ENCODE data around the gene FOXL3. TPM values are rescaled to one million over a fixed set of nuclear protein-coding genes. Genes with fewer than 3 reads are reported as not detected.

Gene FOXL3
- total and polyA plus RNA-seq, 2 experiments from 2014 or later = not detected

- Histone ChIP-seq H4K20me1 (ENCODE audit: insufficient read depth, poor library complexity, severe bottlenecking) (no peaks in the 10 kb centered on the region), H3K4me1 (ENCODE audit: insufficient read depth) (no peaks in the 10 kb centered on the region), H3K27me3 (no peaks in the 10 kb centered on the region), H3K36me3 (replicated peaks; ENCODE audit: insufficient read depth, low read depth) (no peaks in the 10 kb centered on the region), H3K9me3 (ENCODE audit: low read depth) (no peaks in the 10 kb centered on the region), H3K27ac (no peak overlapping the region), H3K9me2 (replicated peaks; ENCODE audit: insufficient read depth) (no peaks in the 10 kb centered on the region), H3K79me2 (no peaks in the 10 kb centered on the region), H3K4me3 (no peak overlapping the region), H3K4me2 (no peak overlapping the region), H2AFZ (no peak overlapping the region)
- TF ChIP-seq CTCF (IDR thresholded peaks at IDR 0.05; ENCODE audit: poor library complexity) = no peak
- no peak for DNase-seq (ENCODE audit: low spot score)
- 93% methylated on average over 19 of the region's 19 CpGs for whole genome bisulfite sequencing (ENCODE audit: low lambda C conversion rate, missing lambda C conversion rate)
Observed at GRCh38 chr7:304574-305409, 14.8 kb downstream of the FOXL3 start.

- 94% methylated on average over 33 of the region's 35 CpGs for WGBS (ENCODE audit: low lambda C conversion rate, missing lambda C conversion rate)
- TF ChIP-seq CTCF (IDR thresholded peaks at IDR 0.05; ENCODE audit: poor library complexity) (no peak), EZH2phosphoT487 (IDR thresholded peaks at IDR 0.05; ENCODE audit: low read depth, severe bottlenecking, unreplicated experiment) (no peak), EZH2 (IDR thresholded peaks at IDR 0.05; ENCODE audit: borderline replicate concordance) (no peak)
- H3K79me2 ChIP-seq = no peaks in the 10 kb centered on the region
Observed at GRCh38 chr7:305410-306151, 15.6 kb downstream of the FOXL3 start.

GRCh38 chr7:307970-308369 is 18.0 kb downstream of the FOXL3 start:
- H3K27me3 ChIP-seq = no peaks in the 10 kb centered on the region
- H3K4me3 ChIP-seq = no peak overlapping the region
- WGBS (ENCODE audit: low lambda C conversion rate, missing lambda C conversion rate) = 86% methylated on average over 3 of the region's 3 CpGs
- H4K20me1 ChIP-seq (ENCODE audit: insufficient read depth, poor library complexity, severe bottlenecking) = no peaks in the 10 kb centered on the region
- H3K4me1 ChIP-seq (ENCODE audit: insufficient read depth) = no peaks in the 10 kb centered on the region
- H3K27ac ChIP-seq = no peak overlapping the region
- H3K9me3 ChIP-seq (ENCODE audit: low read depth) = no peaks in the 10 kb centered on the region
- no peak for DNase-seq (ENCODE audit: low spot score)
- no peak overlapping the region for H2AFZ ChIP-seq
- no peak overlapping the region for H3K4me2 ChIP-seq
- TF ChIP-seq EZH2 (IDR thresholded peaks at IDR 0.05; ENCODE audit: borderline replicate concordance) = no peak
- no peaks in the 10 kb centered on the region for H3K9me2 ChIP-seq (replicated peaks; ENCODE audit: insufficient read depth)
- H3K36me3 ChIP-seq (replicated peaks; ENCODE audit: insufficient read depth, low read depth) = no peaks in the 10 kb centered on the region
- no peaks in the 10 kb centered on the region for H3K79me2 ChIP-seq

More at GRCh38 chr7:305410-306151, 15.6 kb downstream of the FOXL3 start:
- H3K9me3 ChIP-seq (ENCODE audit: low read depth) = no peaks in the 10 kb centered on the region
- H4K20me1 ChIP-seq (ENCODE audit: insufficient read depth, poor library complexity, severe bottlenecking) = no peaks in the 10 kb centered on the region
- no peaks in the 10 kb centered on the region for H3K9me2 ChIP-seq (replicated peaks; ENCODE audit: insufficient read depth)
- H3K4me2 ChIP-seq = no peak overlapping the region
- no peaks in the 10 kb centered on the region for H3K36me3 ChIP-seq (replicated peaks; ENCODE audit: insufficient read depth, low read depth)
- no peaks in the 10 kb centered on the region for H3K4me1 ChIP-seq (ENCODE audit: insufficient read depth)
- no peak overlapping the region for H3K4me3 ChIP-seq
- H2AFZ ChIP-seq = no peak overlapping the region
- no peak for DNase-seq (ENCODE audit: low spot score)
- no peak overlapping the region for H3K27ac ChIP-seq
- H3K27me3 ChIP-seq = no peaks in the 10 kb centered on the region

- H3K27ac ChIP-seq = no peak overlapping the region
- no peaks in the 10 kb centered on the region for H3K9me3 ChIP-seq (ENCODE audit: low read depth)
- no peak overlapping the region for H3K4me2 ChIP-seq
- TF ChIP-seq EZH2 (IDR thresholded peaks at IDR 0.05; ENCODE audit: borderline replicate concordance) (no peak), EZH2phosphoT487 (IDR thresholded peaks at IDR 0.05; ENCODE audit: low read depth, severe bottlenecking, unreplicated experiment) (no peak), CTCF (IDR thresholded peaks at IDR 0.05; ENCODE audit: poor library complexity) (no peak)
- no peaks in the 10 kb centered on the region for H3K36me3 ChIP-seq (replicated peaks; ENCODE audit: insufficient read depth, low read depth)
- H3K4me3 ChIP-seq = no peak overlapping the region
- 94% methylated on average over 19 of the region's 19 CpGs for WGBS (ENCODE audit: low lambda C conversion rate, missing lambda C conversion rate)
- DNase-seq (ENCODE audit: low spot score) = no peak
- H4K20me1 ChIP-seq (ENCODE audit: insufficient read depth, poor library complexity, severe bottlenecking) = no peaks in the 10 kb centered on the region
- no peaks in the 10 kb centered on the region for H3K27me3 ChIP-seq
- no peaks in the 10 kb centered on the region for H3K79me2 ChIP-seq
- no peak overlapping the region for H2AFZ ChIP-seq
- no peaks in the 10 kb centered on the region for H3K4me1 ChIP-seq (ENCODE audit: insufficient read depth)
- H3K9me2 ChIP-seq (replicated peaks; ENCODE audit: insufficient read depth) = no peaks in the 10 kb centered on the region
Observed at GRCh38 chr7:309586-310228, 19.7 kb downstream of the FOXL3 start.

All from hepatocyte (in vitro differentiated cells).